Parathyroid adenoma (tissue), 2 donors: Measurements from ENCODE around the gene DNM1.

Source experiments
- H2AFZ ChIP-seq: fragments of 300-600 bp; sonication (generic); one replicate; pipeline ENCODE4 v1.7.0; 2017; ENCODE audit warnings: antibody characterized with exemption, mild to moderate bottlenecking
- H3K27ac ChIP-seq: fragments of 300-600 bp; sonication (generic); one replicate; pipeline ENCODE4 v1.7.0; 2017
- H3K27me3 ChIP-seq: fragments of 300-600 bp; sonication (generic); one replicate; pipeline ENCODE4 v1.7.0; 2017; ENCODE audit warnings: low read length; ENCODE audit not compliant: control insufficient read depth, insufficient read depth
- H3K36me3 ChIP-seq: fragments of 300-600 bp; sonication (generic); one replicate; pipeline ENCODE4 v1.7.0; 2017; ENCODE audit warnings: low read length; ENCODE audit not compliant: control insufficient read depth, insufficient read depth
- H3K4me1 ChIP-seq: fragments of 300-600 bp; sonication (generic); one replicate; pipeline ENCODE4 v1.7.0; 2017; ENCODE audit warnings: control low read depth
- H3K4me2 ChIP-seq: fragments of 300-600 bp; sonication (generic); one replicate; pipeline ENCODE4 v1.7.0; 2017; ENCODE audit warnings: low read length
- H3K4me3 ChIP-seq: fragments of 300-600 bp; sonication (generic); one replicate; pipeline ENCODE4 v1.7.0; 2017; ENCODE audit warnings: low read depth, low read length
- H3K79me2 ChIP-seq: fragments of 300-600 bp; sonication (generic); one replicate; pipeline ENCODE4 v1.7.0; 2017; ENCODE audit warnings: control low read depth
- H3K9ac ChIP-seq: fragments of 300-600 bp; sonication (generic); one replicate; pipeline ENCODE4 v1.7.0; 2017; ENCODE audit warnings: mild to moderate bottlenecking
- H3K9me3 ChIP-seq: fragments of 300-600 bp; sonication (generic); one replicate; pipeline ENCODE4 v1.7.0; 2017; ENCODE audit warnings: low read length; ENCODE audit not compliant: control insufficient read depth
- TF ChIP-seq, protein P1 (sequence below): fragments of 300-600 bp; sonication (generic); IDR thresholded peaks from one replicate; pipeline ENCODE4 v1.7.0; 2017; ENCODE audit warnings: antibody characterized with exemption, mild to moderate bottlenecking
- donor health status: primary hyperparathyroidism.

DNM1 gene

GRCh38 chr9:128203707-128204551 is 750 bp downstream of the DNM1 start:
- Histone ChIP-seq H3K36me3 (no peaks in the 10 kb centered on the region), H3K4me1 (no peaks in the 10 kb centered on the region), H3K27ac (no peak overlapping the region), H3K27me3 (no peaks in the 10 kb centered on the region), H2AFZ (peak overlapping the region; percentile 77), H3K4me3 (peak overlapping the region; percentile 61), H3K9me3 (no peaks in the 10 kb centered on the region), H3K9ac (no peak overlapping the region), H3K79me2 (no peaks in the 10 kb centered on the region), H3K4me2 (peak overlapping the region; percentile 91)
- TF ChIP-seq, protein P1, sequence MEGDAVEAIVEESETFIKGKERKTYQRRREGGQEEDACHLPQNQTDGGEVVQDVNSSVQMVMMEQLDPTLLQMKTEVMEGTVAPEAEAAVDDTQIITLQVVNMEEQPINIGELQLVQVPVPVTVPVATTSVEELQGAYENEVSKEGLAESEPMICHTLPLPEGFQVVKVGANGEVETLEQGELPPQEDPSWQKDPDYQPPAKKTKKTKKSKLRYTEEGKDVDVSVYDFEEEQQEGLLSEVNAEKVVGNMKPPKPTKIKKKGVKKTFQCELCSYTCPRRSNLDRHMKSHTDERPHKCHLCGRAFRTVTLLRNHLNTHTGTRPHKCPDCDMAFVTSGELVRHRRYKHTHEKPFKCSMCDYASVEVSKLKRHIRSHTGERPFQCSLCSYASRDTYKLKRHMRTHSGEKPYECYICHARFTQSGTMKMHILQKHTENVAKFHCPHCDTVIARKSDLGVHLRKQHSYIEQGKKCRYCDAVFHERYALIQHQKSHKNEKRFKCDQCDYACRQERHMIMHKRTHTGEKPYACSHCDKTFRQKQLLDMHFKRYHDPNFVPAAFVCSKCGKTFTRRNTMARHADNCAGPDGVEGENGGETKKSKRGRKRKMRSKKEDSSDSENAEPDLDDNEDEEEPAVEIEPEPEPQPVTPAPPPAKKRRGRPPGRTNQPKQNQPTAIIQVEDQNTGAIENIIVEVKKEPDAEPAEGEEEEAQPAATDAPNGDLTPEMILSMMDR = no peak

DNA sequence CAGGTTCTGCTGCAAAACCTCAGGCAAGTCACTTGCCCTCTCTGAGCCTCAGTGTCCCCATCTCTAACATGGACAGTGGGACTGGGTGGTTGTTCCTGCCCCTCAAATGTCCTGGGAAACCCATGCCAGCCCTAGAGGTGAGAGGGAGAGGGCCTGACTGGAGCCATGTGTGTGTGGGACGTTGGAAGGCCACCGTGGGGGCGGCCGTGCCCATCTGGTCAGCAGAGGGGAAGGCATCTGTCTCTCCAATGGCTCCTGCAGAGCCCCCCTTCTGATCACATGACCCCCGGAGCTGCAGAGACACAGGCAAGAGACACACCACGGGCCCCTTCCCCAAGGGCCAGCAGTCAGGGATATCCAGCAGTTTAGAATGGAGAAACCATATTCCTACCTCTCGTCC is 1.7 kb downstream of the DNM1 start:
- Histone ChIP-seq H3K4me1 (no peaks in the 10 kb centered on the region), H3K79me2 (no peaks in the 10 kb centered on the region), H3K27ac (no peak overlapping the region), H3K4me3 (no peak overlapping the region), H3K9me3 (no peaks in the 10 kb centered on the region), H3K36me3 (no peaks in the 10 kb centered on the region), H3K4me2 (no peak overlapping the region), H3K9ac (no peak overlapping the region), H2AFZ (no peak overlapping the region), H3K27me3 (no peaks in the 10 kb centered on the region)
- TF ChIP-seq, protein P1 = no peak

GRCh38 chr9:128205296-128205944 is 2.2 kb downstream of the DNM1 start:
- Histone ChIP-seq H3K4me3 (no peak overlapping the region), H3K9ac (no peak overlapping the region), H2AFZ (no peak overlapping the region), H3K27me3 (no peaks in the 10 kb centered on the region), H3K4me2 (no peak overlapping the region), H3K9me3 (no peaks in the 10 kb centered on the region), H3K79me2 (no peaks in the 10 kb centered on the region), H3K36me3 (no peaks in the 10 kb centered on the region), H3K27ac (no peak overlapping the region), H3K4me1 (no peaks in the 10 kb centered on the region)
- TF ChIP-seq, protein P1 = no peak

- no peaks in the 10 kb centered on the region for H3K4me1 ChIP-seq
- no peaks in the 10 kb centered on the region for H3K27me3 ChIP-seq
- H3K4me3 ChIP-seq = no peak overlapping the region
- no peak overlapping the region for H3K4me2 ChIP-seq
- H3K27ac ChIP-seq = no peak overlapping the region
- no peaks in the 10 kb centered on the region for H3K79me2 ChIP-seq
- no peak overlapping the region for H2AFZ ChIP-seq
- no peaks in the 10 kb centered on the region for H3K36me3 ChIP-seq
- H3K9ac ChIP-seq = no peak overlapping the region
- TF ChIP-seq, protein P1 = no peak
- no peaks in the 10 kb centered on the region for H3K9me3 ChIP-seq
Measured at GRCh38 chr9:128206484-128206883, 3.3 kb downstream of the DNM1 start.
